Measurements from ENCODE around the gene RASAL2.

DNA sequence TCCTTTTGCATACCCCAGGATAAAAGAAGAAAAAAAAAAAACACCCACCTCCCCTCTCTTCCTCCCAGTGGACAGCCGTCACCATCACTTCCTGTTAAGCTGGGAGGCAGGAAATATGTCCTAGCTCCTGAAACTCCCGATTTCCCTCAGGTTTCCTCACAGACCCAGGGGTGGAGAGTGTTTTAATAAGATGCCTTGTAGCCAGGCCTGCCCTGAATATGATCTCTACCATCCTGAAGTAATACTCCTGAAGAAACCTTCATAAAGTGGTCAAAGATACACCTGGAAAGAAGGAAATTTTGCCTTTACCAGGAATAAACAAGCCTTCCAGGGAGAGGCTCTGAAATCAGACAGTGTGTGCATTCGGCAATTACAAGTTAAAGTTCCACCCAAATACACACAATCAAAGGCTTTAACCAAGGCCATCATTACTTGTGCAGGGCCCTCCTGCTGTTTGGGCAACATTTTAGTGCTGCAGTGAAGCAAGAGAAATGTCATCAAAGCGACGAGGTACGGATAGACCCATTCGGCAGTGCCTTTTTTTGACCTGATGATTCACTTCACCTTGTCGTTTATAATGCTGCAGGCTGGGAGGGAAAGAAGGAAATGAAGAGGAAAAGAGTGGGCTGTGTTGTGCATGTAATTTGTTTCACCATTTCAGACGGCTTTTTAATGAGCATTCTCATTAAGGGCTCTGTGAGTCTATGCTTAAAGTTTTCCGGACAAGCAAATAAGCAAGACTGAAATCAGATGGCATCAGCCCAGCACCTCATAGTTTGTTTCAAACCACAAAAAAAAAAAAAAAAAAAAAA is 41.0 kb upstream of the RASAL2 start:
- no peak for TF ChIP-seq CTCF (conservative IDR thresholded peaks at IDR 0.05; ENCODE audit: low read length)
- no peak for TF ChIP-seq EZH2phosphoT487 (IDR thresholded peaks at IDR 0.05; ENCODE audit: borderline replicate concordance)

Data from Loucy (cell line).